Measurements from ENCODE around the gene GAB2.

GRCh38 chr11:78315724-78316123 lies 101.9 kb downstream of the GAB2 start:
- no peak for TF ChIP-seq ATM (IDR thresholded peaks at IDR 0.05; ENCODE audit: borderline replicate concordance)
- no peak for TF ChIP-seq ZBTB49 (CRISPR knock-in tag; IDR thresholded peaks at IDR 0.05; ENCODE audit: borderline replicate concordance)
- no peak for TF ChIP-seq ZNF274 (CRISPR knock-in tag; IDR thresholded peaks at IDR 0.05)
- TF ChIP-seq ZNF557 (CRISPR knock-in tag; IDR thresholded peaks at IDR 0.05), result no peak
- no peak for TF ChIP-seq MAX (IDR thresholded peaks at IDR 0.05)
- TF ChIP-seq ZNF432 (CRISPR knock-in tag; IDR thresholded peaks at IDR 0.05; ENCODE audit: borderline replicate concordance), result no peak
- TF ChIP-seq ZNF280D (CRISPR knock-in tag; IDR thresholded peaks at IDR 0.05), result no peak
- no peak for TF ChIP-seq SCMH1 (CRISPR knock-in tag; IDR thresholded peaks at IDR 0.05; ENCODE audit: borderline replicate concordance)
- TF ChIP-seq MNT (IDR thresholded peaks at IDR 0.05), result no peak
- TF ChIP-seq ZNF781 (CRISPR knock-in tag; IDR thresholded peaks at IDR 0.05; ENCODE audit: borderline replicate concordance, not compliant biosample characterization), result no peak
- TF ChIP-seq TGIF2 (CRISPR knock-in tag; IDR thresholded peaks at IDR 0.05), result no peak
- no peak for TF ChIP-seq CTCF (CRISPR knock-in tag; IDR thresholded peaks at IDR 0.05)
